GM13977 (cell line): ENCODE data around the gene TNFRSF9.
"Not testable (repeated sequence)": the region's sequence is repeated elsewhere in the genome, so short reads cannot be mapped to it uniquely, and the experiment has no call there.

ENCODE experiments used
- DNase-seq: peaks from one replicate; pipeline ENCODE4 v3.0.0; 2012; ENCODE audit warnings: low spot score
- CTCF ChIP-seq: IDR thresholded peaks from 2 replicates; pipeline ENCODE4 v1.5.1; 2012; ENCODE audit warnings: mild to moderate bottlenecking, control low read depth; ENCODE audit not compliant: insufficient read depth; ENCODE audit errors: extremely low read depth, missing control alignments
- in situ Hi-C: fragments of 300-500 bp; cut with MboI; formaldehyde crosslinking; loops from one replicate; pipeline ENCODE4 v1.12.0; 2022; ENCODE audit warnings: low sequenced_read_pairs, low pct_unique_long_range_greater_than_20kb, mixed read lengths, inconsistent platforms; ENCODE audit not compliant: unreplicated experiment

Gene TNFRSF9

GRCh38 chr1:7961216-7962013, 20.8 kb upstream of the TNFRSF9 start, which contains the start of gene PARK7:
PARK7 (plus strand) TSS chr1:7961711; CDS start chr1:7962786, 1,075 bp downstream.
- peak; percentile 98 for DNase-seq
- in situ Hi-C loops = no loop called here
- peak; percentile 53 for TF ChIP-seq CTCF

GRCh38 chr1:7960867-7961215, 20.2 kb upstream of the TNFRSF9 start:
- in situ Hi-C loops = no loop called here

GRCh38 chr1:7960165-7960564, 19.5 kb upstream of the TNFRSF9 start:
- no peak for TF ChIP-seq CTCF
- in situ Hi-C loops = no loop called here
- no peak for DNase-seq

More at GRCh38 chr1:7960867-7961215, 20.2 kb upstream of the TNFRSF9 start:
- no peak for TF ChIP-seq CTCF
- DNase-seq = no peak

- no peak for DNase-seq
- in situ Hi-C loops = no loop called here
- no peak for TF ChIP-seq CTCF
These were observed 15.8 kb upstream of the TNFRSF9 start for GRCh38 chr1:7956218-7957032.

GRCh38 chr1:7954683-7955082, 14.0 kb upstream of the TNFRSF9 start:
- in situ Hi-C loops = no loop called here
- DNase-seq = no peak
- no peak for TF ChIP-seq CTCF

- in situ Hi-C loops = no loop called here
- TF ChIP-seq CTCF = no peak
- DNase-seq = peak; percentile 94
These were observed 13.4 kb upstream of the TNFRSF9 start for GRCh38 chr1:7953850-7954609.

- in situ Hi-C loops, DNase-seq: not testable (repeated sequence)
These were observed 12.2 kb upstream of the TNFRSF9 start for GRCh38 chr1:7952791-7953190.
